Activated CD8-positive, alpha-beta memory T cell treated with anti-CD3 and anti-CD28 coated beads for 48 hours (primary cell): ENCODE data around the gene TBC1D22B.
"Not testable (repeated sequence)": the region's sequence is repeated elsewhere in the genome, so short reads cannot be mapped to it uniquely, and the experiment has no call there.

ENCODE experiments used
- DNase-seq, 3 experiments: peaks; one replicate each; pipeline ENCODE4 v3.0.0-alpha.2; 2020; ENCODE audit warnings: low read depth in 2 of 3, low spot score in 2 of 3

Gene TBC1D22B

GRCh38 chr6:37302086-37302686 lies 44.6 kb downstream of the TBC1D22B start:
- DNase-seq: no peak

- DNase-seq: no peak
Observed at GRCh38 chr6:37303091-37303660, 45.6 kb downstream of the TBC1D22B start.

GRCh38 chr6:37303891-37304503 lies 46.4 kb downstream of the TBC1D22B start:
- DNase-seq: no peak

GRCh38 chr6:37304766-37305165 lies 47.2 kb downstream of the TBC1D22B start:
- no peak for DNase-seq

- no peak for DNase-seq
Observed at GRCh38 chr6:37305841-37306425, 48.4 kb downstream of the TBC1D22B start.

- DNase-seq: no peak
Observed at GRCh38 chr6:37306624-37307222, 49.2 kb downstream of the TBC1D22B start.

GRCh38 chr6:37307484-37307883 lies 49.9 kb downstream of the TBC1D22B start:
- not testable (repeated sequence) for DNase-seq

GRCh38 chr6:37308069-37308815 lies 50.7 kb downstream of the TBC1D22B start:
- no peak for DNase-seq

GRCh38 chr6:37309046-37309445 lies 51.5 kb downstream of the TBC1D22B start:
- DNase-seq: no peak

GRCh38 chr6:37309692-37310091 lies 52.1 kb downstream of the TBC1D22B start:
- DNase-seq: no peak

- no peak for DNase-seq
Observed at GRCh38 chr6:37310966-37311365, 53.4 kb downstream of the TBC1D22B start.

GRCh38 chr6:37311741-37312473 lies 54.3 kb downstream of the TBC1D22B start:
- no peak for DNase-seq

GRCh38 chr6:37313723-37314486 lies 56.3 kb downstream of the TBC1D22B start:
- no peak for DNase-seq

GRCh38 chr6:37314487-37315156 lies 57.0 kb downstream of the TBC1D22B start:
- no peak for DNase-seq

GRCh38 chr6:37315157-37315515 lies 57.6 kb downstream of the TBC1D22B start:
- DNase-seq: no peak

- DNase-seq: no peak
Observed at GRCh38 chr6:37316071-37316470, 58.5 kb downstream of the TBC1D22B start.

GRCh38 chr6:37317312-37318038 lies 59.9 kb downstream of the TBC1D22B start:
- no peak for DNase-seq

GRCh38 chr6:37319156-37319555 lies 61.6 kb downstream of the TBC1D22B start:
- DNase-seq: no peak
